Measurements from ENCODE around the gene TPO. TPM values are rescaled to one million over a fixed set of nuclear protein-coding genes. Genes with fewer than 3 reads are reported as not detected.

The TPO gene
- total RNA-seq, 1 experiment from 2014 or later = not detected

DNA sequence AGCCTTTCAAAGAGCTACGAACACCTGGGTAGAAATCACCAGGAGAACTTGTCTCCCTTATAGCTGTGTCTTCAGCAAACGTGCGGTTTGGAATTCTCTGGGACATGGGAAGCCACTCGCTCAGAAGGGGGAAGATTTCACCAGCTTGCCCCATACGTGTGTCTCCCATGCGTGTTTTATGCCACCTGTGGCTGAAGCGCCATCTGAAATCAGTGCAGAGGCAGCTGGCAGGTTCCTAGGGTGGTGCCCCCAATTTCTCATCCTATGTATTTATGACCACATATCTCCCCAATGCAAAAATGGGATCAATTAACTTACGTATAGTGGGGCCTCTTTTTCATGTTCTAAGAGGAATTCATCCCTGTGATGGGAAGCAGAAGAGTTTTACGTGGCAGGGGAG is 81.6 kb downstream of the TPO start (continued):
- TF ChIP-seq, protein P1, sequence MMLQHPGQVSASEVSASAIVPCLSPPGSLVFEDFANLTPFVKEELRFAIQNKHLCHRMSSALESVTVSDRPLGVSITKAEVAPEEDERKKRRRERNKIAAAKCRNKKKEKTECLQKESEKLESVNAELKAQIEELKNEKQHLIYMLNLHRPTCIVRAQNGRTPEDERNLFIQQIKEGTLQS (CRISPR knock-in tag; conservative IDR thresholded peaks at IDR 0.05) = no peak
- TF ChIP-seq, protein P2, sequence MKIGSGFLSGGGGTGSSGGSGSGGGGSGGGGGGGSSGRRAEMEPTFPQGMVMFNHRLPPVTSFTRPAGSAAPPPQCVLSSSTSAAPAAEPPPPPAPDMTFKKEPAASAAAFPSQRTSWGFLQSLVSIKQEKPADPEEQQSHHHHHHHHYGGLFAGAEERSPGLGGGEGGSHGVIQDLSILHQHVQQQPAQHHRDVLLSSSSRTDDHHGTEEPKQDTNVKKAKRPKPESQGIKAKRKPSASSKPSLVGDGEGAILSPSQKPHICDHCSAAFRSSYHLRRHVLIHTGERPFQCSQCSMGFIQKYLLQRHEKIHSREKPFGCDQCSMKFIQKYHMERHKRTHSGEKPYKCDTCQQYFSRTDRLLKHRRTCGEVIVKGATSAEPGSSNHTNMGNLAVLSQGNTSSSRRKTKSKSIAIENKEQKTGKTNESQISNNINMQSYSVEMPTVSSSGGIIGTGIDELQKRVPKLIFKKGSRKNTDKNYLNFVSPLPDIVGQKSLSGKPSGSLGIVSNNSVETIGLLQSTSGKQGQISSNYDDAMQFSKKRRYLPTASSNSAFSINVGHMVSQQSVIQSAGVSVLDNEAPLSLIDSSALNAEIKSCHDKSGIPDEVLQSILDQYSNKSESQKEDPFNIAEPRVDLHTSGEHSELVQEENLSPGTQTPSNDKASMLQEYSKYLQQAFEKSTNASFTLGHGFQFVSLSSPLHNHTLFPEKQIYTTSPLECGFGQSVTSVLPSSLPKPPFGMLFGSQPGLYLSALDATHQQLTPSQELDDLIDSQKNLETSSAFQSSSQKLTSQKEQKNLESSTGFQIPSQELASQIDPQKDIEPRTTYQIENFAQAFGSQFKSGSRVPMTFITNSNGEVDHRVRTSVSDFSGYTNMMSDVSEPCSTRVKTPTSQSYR (CRISPR knock-in tag; IDR thresholded peaks at IDR 0.05) = no peak
- no peak for TF ChIP-seq ZNF317 (CRISPR knock-in tag; IDR thresholded peaks at IDR 0.05; ENCODE audit: borderline replicate concordance, low read depth)
- TF ChIP-seq ELF4 (CRISPR knock-in tag; IDR thresholded peaks at IDR 0.05; ENCODE audit: low read depth) = no peak

DNA sequence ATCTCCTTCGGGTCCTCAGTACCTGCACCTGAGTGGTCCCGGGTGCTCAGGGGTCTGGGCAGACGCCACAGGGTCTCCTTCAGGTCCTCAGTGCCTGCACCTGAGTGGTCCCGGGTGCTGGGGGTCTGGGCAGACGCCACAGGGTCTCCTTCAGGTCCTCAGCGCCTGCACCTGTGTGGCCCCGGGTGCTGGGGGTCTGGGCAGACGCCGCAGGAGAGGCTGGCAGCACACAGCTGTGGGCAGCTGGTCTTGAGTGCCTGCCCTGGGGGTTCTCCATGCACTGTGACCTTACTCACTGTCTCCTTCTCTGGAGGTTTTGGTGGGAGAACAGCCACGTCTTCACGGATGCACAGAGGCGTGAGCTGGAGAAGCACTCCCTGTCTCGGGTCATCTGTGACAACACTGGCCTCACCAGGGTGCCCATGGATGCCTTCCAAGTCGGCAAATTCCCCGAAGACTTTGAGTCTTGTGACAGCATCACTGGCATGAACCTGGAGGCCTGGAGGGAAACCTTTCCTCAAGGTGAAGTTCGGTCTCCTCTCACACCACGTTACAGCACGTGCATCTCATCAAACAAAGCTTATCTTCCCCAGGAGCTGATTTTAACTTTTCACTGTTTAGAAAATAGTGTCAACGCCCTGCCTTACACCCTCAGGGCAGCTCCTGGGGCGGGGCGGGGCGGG is 82.6 kb downstream of the TPO start:
- Mint-ChIP-seq H3K9me3 (no peaks in the 10 kb centered on the region), H3K27ac (no peak overlapping the region), H3K4me1 (peaks cover 6% of the 10 kb centered on the region; the same call in 1 of the 2 replicates), H3K36me3 (no peaks in the 10 kb centered on the region), H3K4me3 (no peak overlapping the region), H3K27me3 (ENCODE audit: low read depth) (no peaks in the 10 kb centered on the region)
- TF ChIP-seq, protein P3, sequence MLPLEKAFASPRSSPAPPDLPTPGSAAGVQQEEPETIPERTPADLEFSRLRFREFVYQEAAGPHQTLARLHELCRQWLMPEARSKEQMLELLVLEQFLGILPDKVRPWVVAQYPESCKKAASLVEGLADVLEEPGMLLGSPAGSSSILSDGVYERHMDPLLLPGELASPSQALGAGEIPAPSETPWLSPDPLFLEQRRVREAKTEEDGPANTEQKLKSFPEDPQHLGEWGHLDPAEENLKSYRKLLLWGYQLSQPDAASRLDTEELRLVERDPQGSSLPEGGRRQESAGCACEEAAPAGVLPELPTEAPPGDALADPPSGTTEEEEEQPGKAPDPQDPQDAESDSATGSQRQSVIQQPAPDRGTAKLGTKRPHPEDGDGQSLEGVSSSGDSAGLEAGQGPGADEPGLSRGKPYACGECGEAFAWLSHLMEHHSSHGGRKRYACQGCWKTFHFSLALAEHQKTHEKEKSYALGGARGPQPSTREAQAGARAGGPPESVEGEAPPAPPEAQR (CRISPR knock-in tag; IDR thresholded peaks at IDR 0.05) = no peak
- TF ChIP-seq, protein P4, sequence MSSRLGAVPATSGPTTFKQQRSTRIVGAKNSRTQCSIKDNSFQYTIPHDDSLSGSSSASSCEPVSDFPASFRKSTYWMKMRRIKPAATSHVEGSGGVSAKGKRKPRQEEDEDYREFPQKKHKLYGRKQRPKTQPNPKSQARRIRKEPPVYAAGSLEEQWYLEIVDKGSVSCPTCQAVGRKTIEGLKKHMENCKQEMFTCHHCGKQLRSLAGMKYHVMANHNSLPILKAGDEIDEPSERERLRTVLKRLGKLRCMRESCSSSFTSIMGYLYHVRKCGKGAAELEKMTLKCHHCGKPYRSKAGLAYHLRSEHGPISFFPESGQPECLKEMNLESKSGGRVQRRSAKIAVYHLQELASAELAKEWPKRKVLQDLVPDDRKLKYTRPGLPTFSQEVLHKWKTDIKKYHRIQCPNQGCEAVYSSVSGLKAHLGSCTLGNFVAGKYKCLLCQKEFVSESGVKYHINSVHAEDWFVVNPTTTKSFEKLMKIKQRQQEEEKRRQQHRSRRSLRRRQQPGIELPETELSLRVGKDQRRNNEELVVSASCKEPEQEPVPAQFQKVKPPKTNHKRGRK (CRISPR knock-in tag; IDR thresholded peaks at IDR 0.05; ENCODE audit: borderline replicate concordance) = no peak
- no peak for TF ChIP-seq ZNF121 (CRISPR knock-in tag; IDR thresholded peaks at IDR 0.05)
- no peak for TF ChIP-seq TEAD4 (CRISPR knock-in tag; IDR thresholded peaks at IDR 0.05)
- TF ChIP-seq, protein P5, sequence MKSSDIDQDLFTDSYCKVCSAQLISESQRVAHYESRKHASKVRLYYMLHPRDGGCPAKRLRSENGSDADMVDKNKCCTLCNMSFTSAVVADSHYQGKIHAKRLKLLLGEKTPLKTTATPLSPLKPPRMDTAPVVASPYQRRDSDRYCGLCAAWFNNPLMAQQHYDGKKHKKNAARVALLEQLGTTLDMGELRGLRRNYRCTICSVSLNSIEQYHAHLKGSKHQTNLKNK (CRISPR knock-in tag; IDR thresholded peaks at IDR 0.05) = no peak
- TF ChIP-seq, protein P6, sequence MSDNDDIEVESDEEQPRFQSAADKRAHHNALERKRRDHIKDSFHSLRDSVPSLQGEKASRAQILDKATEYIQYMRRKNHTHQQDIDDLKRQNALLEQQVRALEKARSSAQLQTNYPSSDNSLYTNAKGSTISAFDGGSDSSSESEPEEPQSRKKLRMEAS (CRISPR knock-in tag; IDR thresholded peaks at IDR 0.05) = no peak
- TF ChIP-seq, protein P7, sequence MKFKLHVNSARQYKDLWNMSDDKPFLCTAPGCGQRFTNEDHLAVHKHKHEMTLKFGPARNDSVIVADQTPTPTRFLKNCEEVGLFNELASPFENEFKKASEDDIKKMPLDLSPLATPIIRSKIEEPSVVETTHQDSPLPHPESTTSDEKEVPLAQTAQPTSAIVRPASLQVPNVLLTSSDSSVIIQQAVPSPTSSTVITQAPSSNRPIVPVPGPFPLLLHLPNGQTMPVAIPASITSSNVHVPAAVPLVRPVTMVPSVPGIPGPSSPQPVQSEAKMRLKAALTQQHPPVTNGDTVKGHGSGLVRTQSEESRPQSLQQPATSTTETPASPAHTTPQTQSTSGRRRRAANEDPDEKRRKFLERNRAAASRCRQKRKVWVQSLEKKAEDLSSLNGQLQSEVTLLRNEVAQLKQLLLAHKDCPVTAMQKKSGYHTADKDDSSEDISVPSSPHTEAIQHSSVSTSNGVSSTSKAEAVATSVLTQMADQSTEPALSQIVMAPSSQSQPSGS (CRISPR knock-in tag; IDR thresholded peaks at IDR 0.05; ENCODE audit: borderline replicate concordance, low read depth) = no peak
- TF ChIP-seq NFYB (CRISPR knock-in tag; conservative IDR thresholded peaks at IDR 0.05; ENCODE audit: low read depth) = no peak
- no peak for TF ChIP-seq ZNF416 (CRISPR knock-in tag; IDR thresholded peaks at IDR 0.05)
- no peak for TF ChIP-seq NFE2L1 (CRISPR knock-in tag; IDR thresholded peaks at IDR 0.05)
- TF ChIP-seq ESRRA (CRISPR knock-in tag; IDR thresholded peaks at IDR 0.05; ENCODE audit: borderline replicate concordance) = no peak
- TF ChIP-seq TCF7 (CRISPR knock-in tag; IDR thresholded peaks at IDR 0.05; ENCODE audit: low read depth) = no peak
- ChIA-PET CTCF (interaction anchor here (0.7 to 3.2 kb wide), 2 partner anchors 55 to 1070 kb away, joined by 5 to 8 read pairs; no protein-coding TSS in a partner anchor), POLR2A (no interaction called here)
- ATAC-seq (no peak), DNase-seq (ENCODE audit: low spot score) (peak; percentile 4)
